ENCODE data around the gene UGT1A1. TPM values are rescaled to one million over a fixed set of nuclear protein-coding genes. Genes with fewer than 3 reads are reported as not detected.

UGT1A1 gene
- total RNA-seq, 2 donors from 2014 or later: not detected

GRCh38 chr2:233817995-233818638 lies 58.0 kb downstream of the UGT1A1 start:
- H3K9me3 ChIP-seq: no peaks in the 10 kb centered on the region
- no peak for TF ChIP-seq CTCF (IDR thresholded peaks at IDR 0.05)
- no peak for ATAC-seq (ENCODE audit: insufficient number of reproducible peaks, low FRiP score, low read depth)
- no peaks in the 10 kb centered on the region for H3K4me1 ChIP-seq (ENCODE audit: control insufficient read depth in 1 of 2, low read depth in 2 of 2)
- H3K27me3 ChIP-seq (replicated peaks; ENCODE audit: insufficient read depth): no peaks in the 10 kb centered on the region
- no peak overlapping the region for H3K27ac ChIP-seq
- H3K4me3 ChIP-seq: no peak overlapping the region
- DNase-seq (ENCODE audit: low spot score): no peak
- no peaks in the 10 kb centered on the region for H3K36me3 ChIP-seq

- no peak overlapping the region for H3K27ac ChIP-seq
- DNase-seq (ENCODE audit: low spot score) (no peak), ATAC-seq (ENCODE audit: insufficient number of reproducible peaks, low FRiP score, low read depth) (no peak)
- TF ChIP-seq CTCF (IDR thresholded peaks at IDR 0.05): no peak
- no peak overlapping the region for H3K4me3 ChIP-seq
- no peaks in the 10 kb centered on the region for H3K36me3 ChIP-seq
- H3K4me1 ChIP-seq (ENCODE audit: control insufficient read depth in 1 of 2, low read depth in 2 of 2): no peaks in the 10 kb centered on the region
- no peaks in the 10 kb centered on the region for H3K27me3 ChIP-seq (replicated peaks; ENCODE audit: insufficient read depth)
- H3K9me3 ChIP-seq: no peaks in the 10 kb centered on the region
Measured at GRCh38 chr2:233818639-233819621, 58.9 kb downstream of the UGT1A1 start.

- no peaks in the 10 kb centered on the region for H3K9me3 ChIP-seq
- DNase-seq (ENCODE audit: low spot score): no peak
- H3K27ac ChIP-seq: no peak overlapping the region
Measured at GRCh38 chr2:233819884-233820773, 60.1 kb downstream of the UGT1A1 start.

GRCh38 chr2:233820774-233821105 lies 60.7 kb downstream of the UGT1A1 start:
- ATAC-seq (ENCODE audit: insufficient number of reproducible peaks, low FRiP score, low read depth) (no peak), DNase-seq (ENCODE audit: low spot score) (no peak)
- H3K4me1 ChIP-seq (ENCODE audit: control insufficient read depth in 1 of 2, low read depth in 2 of 2): no peaks in the 10 kb centered on the region
- H3K27ac ChIP-seq: no peak overlapping the region
- no peak overlapping the region for H3K4me3 ChIP-seq
- no peak for TF ChIP-seq CTCF (IDR thresholded peaks at IDR 0.05)
- H3K9me3 ChIP-seq: no peaks in the 10 kb centered on the region
- H3K27me3 ChIP-seq (replicated peaks; ENCODE audit: insufficient read depth): no peaks in the 10 kb centered on the region
- no peaks in the 10 kb centered on the region for H3K36me3 ChIP-seq

More at GRCh38 chr2:233819884-233820773, 60.1 kb downstream of the UGT1A1 start:
- no peak overlapping the region for H3K4me3 ChIP-seq
- H3K4me1 ChIP-seq (ENCODE audit: control insufficient read depth in 1 of 2, low read depth in 2 of 2): no peaks in the 10 kb centered on the region
- ATAC-seq (ENCODE audit: insufficient number of reproducible peaks, low FRiP score, low read depth): no peak
- no peaks in the 10 kb centered on the region for H3K27me3 ChIP-seq (replicated peaks; ENCODE audit: insufficient read depth)
- TF ChIP-seq CTCF (IDR thresholded peaks at IDR 0.05): no peak
- no peaks in the 10 kb centered on the region for H3K36me3 ChIP-seq
